K562 (cell line): ENCODE results near the gene GMDS. TPM values are rescaled to one million over a fixed set of nuclear protein-coding genes. Genes with fewer than 3 reads are reported as not detected.

Experiments used
- ATAC-seq: fragments of 200-7000 bp; cut with Tn5 transposase; 3 replicates; pipeline ENCODE4 v1.9.1; 2020; ENCODE audit warnings: moderate library complexity
- BruUV-seq: library from RNA; stranded (reverse); fragments of 400-500 nt; replicated peaks from 2 replicates; lab custom pipeline; 2021; lab: Mats Ljungman, UMichigan
- CTCF ChIA-PET: fragments of 300-600 bp; formaldehyde crosslinking; extraction: SDS; loops from one replicate; lab custom pipeline; 2021; ENCODE audit warnings: low intra/inter-chr PET ratio; lab: Yijun Ruan, JAX
- POLR2A ChIA-PET: fragments of 300-600, 350-650 bp; sonication (Branson Sonifier 250); formaldehyde crosslinking; extraction: SDS; loops from one replicate; lab custom pipeline; 2021; ENCODE audit warnings: antibody characterized with exemption, inconsistent platforms; lab: Yijun Ruan, JAX
- DNase-seq, 4 experiments: peaks; one replicate each; pipeline versions ENCODE4 v3.0.0 to v3.0.0-alpha.2; 2011 to 2018; ENCODE audit warnings: low spot score in 3 of 4, mixed read lengths in 3 of 4; ENCODE audit errors: extremely low read depth in 1 of 4
- FAIRE-seq: peaks from 2 replicates; lab custom pipeline; 2011; peaks lifted over from hg19 to GRCh38; lab: Jason Lieb, UNC
- H2AFZ ChIP-seq: 2 replicates; pipeline ENCODE4 v1.6.0; 2011; ENCODE audit warnings: low read depth, low read length, control low read depth, inconsistent platforms
- H3K27ac ChIP-seq: fragments of 200-600 bp; 3 replicates; pipeline ENCODE4 v1.8.0; 2011; ENCODE audit warnings: low read depth, mild to moderate bottlenecking, control low read depth, inconsistent platforms, low read length, moderate library complexity, mixed read lengths; ENCODE audit errors: extremely low read depth
- H3K27me3 ChIP-seq, 2 experiments: fragments of 300-600 bp in 1 of 2; 2 replicates in 1 of 2; 3 replicates in 1 of 2; pipeline versions ENCODE4 v1.6.0 to v1.8.0; 2011; ENCODE audit warnings: inconsistent platforms in 2 of 2, low read length in 2 of 2, mild to moderate bottlenecking in 1 of 2, mixed read lengths in 1 of 2, moderate library complexity in 1 of 2; ENCODE audit not compliant: control insufficient read depth in 2 of 2, insufficient read depth in 2 of 2
- H3K36me3 ChIP-seq: fragments of 300-600 bp; 3 replicates; pipeline ENCODE4 v1.8.0; 2011; ENCODE audit warnings: mild to moderate bottlenecking, low read length, inconsistent platforms; ENCODE audit not compliant: control insufficient read depth, insufficient read depth
- H3K4me1 ChIP-seq, 2 experiments: fragments of 200-600 bp in 1 of 2; replicated peaks in 1 of 2; 2 replicates in 1 of 2; 3 replicates in 1 of 2; pipeline versions ENCODE4 v1.5.1 to v1.8.0; 2011; ENCODE audit warnings: inconsistent platforms in 2 of 2, low read length in 2 of 2, mild to moderate bottlenecking in 1 of 2, mixed read lengths in 1 of 2, moderate library complexity in 1 of 2; ENCODE audit not compliant: control insufficient read depth in 2 of 2, insufficient read depth in 2 of 2
- H3K4me2 ChIP-seq: 2 replicates; pipeline ENCODE4 v1.6.1; 2011; ENCODE audit warnings: low read length, control low read depth, inconsistent platforms, mixed read lengths; ENCODE audit not compliant: insufficient read depth
- H3K4me3 ChIP-seq: fragments of 200-600 bp; sonication (generic), shearing (Covaris generic); 2 replicates; pipeline ENCODE4 v1.5.1; 2016; ENCODE audit warnings: control low read depth, inconsistent platforms
- H3K79me2 ChIP-seq: fragments of 200-600 bp; 3 replicates; pipeline ENCODE4 v1.8.0; 2011; ENCODE audit warnings: low read length, inconsistent platforms; ENCODE audit not compliant: control insufficient read depth, insufficient read depth
- H3K9ac ChIP-seq, 2 experiments: 2 replicates each; pipeline versions ENCODE4 v1.6.0 to v1.6.1; 2011; ENCODE audit warnings: low read depth in 2 of 2, low read length in 2 of 2, control low read depth in 1 of 2, inconsistent platforms in 1 of 2, mild to moderate bottlenecking in 1 of 2, mixed read lengths in 1 of 2; ENCODE audit not compliant: insufficient read depth in 1 of 2
- H3K9me1 ChIP-seq: one replicate; pipeline ENCODE4 v1.6.0; 2011; ENCODE audit warnings: inconsistent platforms, mild to moderate bottlenecking, low read length, moderate library complexity; ENCODE audit not compliant: control insufficient read depth, insufficient read depth
- H3K9me3 ChIP-seq: replicated peaks from 2 replicates; pipeline ENCODE4 v1.5.1; 2011; ENCODE audit warnings: low read depth, low read length, inconsistent platforms; ENCODE audit not compliant: control insufficient read depth, insufficient read depth
- H4K20me1 ChIP-seq: replicated peaks from 2 replicates; pipeline ENCODE4 v1.6.1; 2011; ENCODE audit warnings: low read length, inconsistent platforms, mixed read lengths; ENCODE audit not compliant: control insufficient read depth, insufficient read depth
- ATF1 ChIP-seq, 2 experiments: fragments of 450-650 bp in 1 of 2; IDR thresholded peaks; 2 replicates each; pipeline ENCODE4 v1.6.1; 2016; ENCODE audit warnings: missing compliant biosample characterization in 1 of 2, missing genetic modification characterization in 1 of 2
- E2F3 ChIP-seq: fragments of 250-450 bp; sonication (Bioruptor Pico); IDR thresholded peaks from 2 replicates; pipeline ENCODE4 v1.4.0; 2020; ENCODE audit warnings: mild to moderate bottlenecking
- E2F5 ChIP-seq: sonication (generic); formaldehyde crosslinking; IDR thresholded peaks from 2 replicates; pipeline ENCODE4 v1.8.0; 2022; ENCODE audit warnings: mild to moderate bottlenecking, missing genetic modification reagents
- EZH2 ChIP-seq: IDR thresholded peaks from 2 replicates; pipeline ENCODE4 v1.6.1; 2012; ENCODE audit warnings: low read depth, mild to moderate bottlenecking, inconsistent platforms, low read length, borderline replicate concordance
- GATA2 ChIP-seq: sonication (generic); formaldehyde crosslinking; IDR thresholded peaks from 2 replicates; pipeline ENCODE4 v1.4.0; 2020; ENCODE audit warnings: mild to moderate bottlenecking, missing genetic modification reagents
- HNRNPH1 ChIP-seq: fragments of 200-400 bp; formaldehyde crosslinking; optimal IDR thresholded peaks from 2 replicates; pipeline ENCODE3; 2017; ENCODE audit warnings: low read depth, mild to moderate bottlenecking, low read length, moderate library complexity
- KDM4B ChIP-seq, 2 experiments: fragments of 450-650 bp in 1 of 2; sonication (generic) in 1 of 2; IDR thresholded peaks; 2 replicates each; pipeline ENCODE4 v1.6.1; 2016 to 2017; ENCODE audit warnings: borderline replicate concordance in 2 of 2, antibody characterized with exemption in 1 of 2, low read depth in 1 of 2, mild to moderate bottlenecking in 1 of 2
- MBD2 ChIP-seq: sonication (generic); IDR thresholded peaks from 2 replicates; pipeline ENCODE4 v1.6.1; 2016; ENCODE audit warnings: low read depth, borderline replicate concordance
- NCOA1 ChIP-seq: fragments of 450-650 bp; IDR thresholded peaks from 2 replicates; pipeline ENCODE4 v1.6.1; 2016; ENCODE audit warnings: low read depth
- NELFE ChIP-seq: IDR thresholded peaks from 2 replicates; pipeline ENCODE4 v1.6.1; 2011; ENCODE audit warnings: mild to moderate bottlenecking; ENCODE audit not compliant: insufficient read depth, insufficient read length
- POLR2H ChIP-seq: IDR thresholded peaks from 2 replicates; pipeline ENCODE4 v1.6.1; 2016; ENCODE audit warnings: missing genetic modification characterization, low read depth, mild to moderate bottlenecking, control low read depth, missing compliant biosample characterization, moderate library complexity
- THRB ChIP-seq: fragments of 450-650 bp; formaldehyde crosslinking; conservative IDR thresholded peaks from 2 replicates; pipeline ENCODE4 v1.4.0; 2022; ENCODE audit warnings: mild to moderate bottlenecking, missing genetic modification characterization
- ZNF384 ChIP-seq: IDR thresholded peaks from 2 replicates; pipeline ENCODE4 v1.6.1; 2012; ENCODE audit warnings: low read depth, low read length, improper control_type of control experiment
- ZNF444 ChIP-seq: fragments of 250-450 bp; sonication (Bioruptor Pico); IDR thresholded peaks from 2 replicates; pipeline ENCODE4 v1.4.0; 2020; ENCODE audit warnings: mild to moderate bottlenecking, moderate library complexity
- ZNF445 ChIP-seq: fragments of 250-450 bp; sonication (Bioruptor Pico); IDR thresholded peaks from 2 replicates; pipeline ENCODE4 v1.4.0; 2020; ENCODE audit warnings: low read depth, mild to moderate bottlenecking, moderate library complexity
- ZNF717 ChIP-seq: fragments of 250-450 bp; sonication (Bioruptor Pico); IDR thresholded peaks from 2 replicates; pipeline ENCODE4 v1.5.0; 2021
- WGBS: fragments of 100-300 bp; shearing (Covaris generic); methylation state at CpG from one replicate; pipeline ENCODE4 v1.1.6; 2016; ENCODE audit warnings: low coverage, mixed read lengths; ENCODE audit not compliant: insufficient coverage; ENCODE audit errors: missing lambda C conversion rate; 5-methylcytosine and 5-hydroxymethylcytosine counted together
- in situ Hi-C: fragments of 300-500 bp; cut with MboI; formaldehyde crosslinking; loops from 4 replicates; pipeline ENCODE4 v1.15.0; 2018; ENCODE audit warnings: inconsistent platforms, mixed read lengths
- intact Hi-C: fragments of 100-400 bp; cut with micrococcal nuclease; formaldehyde crosslinking; loops from 2 replicates; pipeline ENCODE4 v1.14.2; 2022
- polyA plus RNA-seq, 8 experiments: library from polyadenylated mRNA; depleted of rRNA in 4 of 8; stranded (reverse) in 5 of 8; unstranded in 3 of 8; fragments of >200 nt; fragmentation: Nextera tagmentation in 2 of 8; fragmentation: Illumina TruSeq in 1 of 8; extraction: Ambion mirVana in 2 of 8; extraction: Trizol in 1 of 8; gene quantifications; 2 replicates each; pipeline versions ENCODE4 v1.2.1 to v1.2.3, GENCODE V29; 2011 to 2014; ENCODE audit warnings: inconsistent platforms in 1 of 8, missing spikeins in 1 of 8
- total RNA-seq, 7 experiments: library from RNA; depleted of rRNA in 6 of 7; stranded (reverse); fragments of >200 nt in 6 of 7; fragmentation: Illumina TruSeq in 2 of 7; extraction: Trizol in 2 of 7; gene quantifications; 2 replicates each; pipeline versions ENCODE4 v1.2.1 to v1.2.3, GENCODE V29; 2011 to 2021; ENCODE audit warnings: low replicate concordance in 1 of 7

GMDS gene
- total and polyA plus RNA-seq, 9 of the 15 experiments (the other 6 are each of a cell fraction or from before 2014, with no cell fraction given) = 0.48 to 31.8 (median 13.4) TPM

DNA sequence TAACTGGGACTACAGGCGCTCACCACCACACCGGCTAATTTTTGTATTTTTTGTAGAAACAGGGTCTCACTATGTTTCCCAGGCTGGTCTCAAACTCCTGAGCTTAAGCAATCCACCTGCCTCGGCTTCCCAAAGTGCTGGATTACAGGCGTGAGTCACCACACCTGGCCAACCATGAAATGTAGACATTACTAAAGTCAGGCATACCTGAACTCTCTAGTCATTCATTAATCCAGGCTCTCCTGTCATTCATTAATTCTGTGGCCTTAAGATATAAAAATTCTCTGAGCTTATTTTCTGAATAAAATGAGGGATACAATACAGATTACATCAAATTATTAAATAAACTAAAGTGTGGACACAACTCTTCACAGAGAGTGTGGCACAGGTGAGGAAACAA lies 159.7 kb downstream of the GMDS start:
- Histone ChIP-seq H2AFZ (no peak overlapping the region), H4K20me1 (no peaks in the 10 kb centered on the region), H3K9me3 (no peaks in the 10 kb centered on the region), H3K36me3 (no peaks in the 10 kb centered on the region), H3K79me2 (no peaks in the 10 kb centered on the region), H3K4me2 (no peak overlapping the region), H3K27ac (no peak overlapping the region), H3K9ac (no peak overlapping the region), H3K4me1 (no peaks in the 10 kb centered on the region), H3K9me1 (no peaks in the 10 kb centered on the region), H3K4me3 (no peak overlapping the region), H3K27me3 (no peaks in the 10 kb centered on the region)
- TF ChIP-seq KDM4B (IDR thresholded peaks at IDR 0.05; ENCODE audit: borderline replicate concordance in 2 of 2, low read depth in 1 of 2) (no peak), E2F5 (CRISPR knock-in tag) (no peak), NCOA1 (no peak), POLR2H (tag) (no peak), ZNF717 (CRISPR knock-in tag) (no peak), THRB (CRISPR knock-in tag) (no peak), NELFE (no peak), GATA2 (CRISPR knock-in tag) (no peak), ZNF445 (CRISPR knock-in tag) (no peak), E2F3 (no peak), ZNF444 (no peak), HNRNPH1 (no peak), MBD2 (no peak), ZNF384 (no peak), ATF1 (CRISPR knock-in tag; IDR thresholded peaks at IDR 0.05) (no peak), ATF1 (tag; IDR thresholded peaks at IDR 0.05) (no peak), EZH2 (no peak)
- ATAC-seq = no peak
- WGBS = 33% methylated on average over 4 of the region's 4 CpGs
- DNase-seq = no peak
- FAIRE-seq = no peak
- in situ Hi-C loops (no loop called here), intact Hi-C loops (no loop called here)
- ChIA-PET POLR2A (interaction anchor here (0.9 kb wide), 1 partner anchor 12 kb away, joined by 3 read pairs; no protein-coding TSS in a partner anchor), CTCF (no interaction called here)
- no TSS peak for BruUV-seq
